Gastrocnemius medialis (tissue), 4 donors: ENCODE results near the gene RBFOX1. TPM values are rescaled to one million over a fixed set of nuclear protein-coding genes. Genes with fewer than 3 reads are reported as not detected.

ENCODE experiments used
- ATAC-seq, 2 donors: fragments of 150-250 bp; one replicate each; pipeline ENCODE4 v1.9.1; 2016
- DNase-seq, 2 donors: peaks; one replicate each; pipeline ENCODE4 v3.0.0-alpha.2; 2019
- H3K27ac ChIP-seq, 4 donors: fragments of 200-600 bp; sonication (generic); 1 replicate in 1 of 4; 2 replicates in 3 of 4; pipeline ENCODE4 v1.5.1; 2016 to 2018; ENCODE audit warnings: mild to moderate bottlenecking in 2 of 4, moderate library complexity in 1 of 4
- H3K27me3 ChIP-seq, 3 donors: fragments of 200-600 bp; sonication (generic) in 2 of 3; 1 replicate in 1 of 3; 2 replicates in 2 of 3; pipeline versions ENCODE4 v1.5.1 to v1.6.0; 2016 to 2019; ENCODE audit warnings: mild to moderate bottlenecking in 1 of 3, moderate library complexity in 1 of 3
- H3K36me3 ChIP-seq, 2 donors: fragments of 200-600 bp; sonication (generic) in 1 of 2; one replicate each; pipeline ENCODE4 v1.5.1; 2017 to 2018
- H3K4me1 ChIP-seq, 2 donors: fragments of 200-600 bp; sonication (generic) in 1 of 2; one replicate each; pipeline ENCODE4 v1.5.1; 2016 to 2017; ENCODE audit warnings: mild to moderate bottlenecking in 2 of 2
- H3K4me3 ChIP-seq, 4 donors: fragments of 200-600 bp; sonication (generic) in 3 of 4; 1 replicate in 1 of 4; 2 replicates in 3 of 4; pipeline ENCODE4 v1.5.1; 2016 to 2019; ENCODE audit warnings: mild to moderate bottlenecking in 2 of 4
- H3K9me3 ChIP-seq, 3 donors: fragments of 200-600 bp; sonication (generic) in 2 of 3; 1 replicate in 1 of 3; 2 replicates in 2 of 3; pipeline ENCODE4 v1.5.1; 2016 to 2019
- POLR2A ChIP-seq, 2 donors: fragments of 450-650 bp; IDR thresholded peaks; one replicate each; pipeline ENCODE4 v1.6.1; 2017; ENCODE audit warnings: antibody characterized with exemption in 2 of 2, mild to moderate bottlenecking in 2 of 2, moderate library complexity in 2 of 2
- in situ Hi-C, 4 donors: fragments of 200-750 bp; cut with MboI; loops; one replicate each; pipeline versions ENCODE4 v1.15.0 to v1.8.0; 2017; ENCODE audit warnings: low sequenced_read_pairs in 4 of 4
- intact Hi-C: fragments of 100-400 bp; cut with DNase I; formaldehyde crosslinking; loops from one replicate; pipeline ENCODE4 v1.15.1; 2023; ENCODE audit warnings: low total_unique reads
- total RNA-seq, 4 donors: library from RNA; depleted of rRNA; stranded (reverse); fragments of >200 nt; gene quantifications; one replicate each; pipeline versions ENCODE4 v1.1.0 to v1.2.3, GENCODE V29; 2016
- TF ChIP-seq, protein P1 (sequence below), 5 experiments: fragments of 450-650 bp in 3 of 5; fragments of 200-600 bp in 2 of 5; sonication (generic) in 2 of 5; IDR thresholded peaks in 4 of 5; conservative IDR thresholded peaks in 1 of 5; 1 replicate in 4 of 5; 2 replicates in 1 of 5; pipeline ENCODE4 v1.5.1; 2016 to 2019; ENCODE audit warnings: antibody characterized with exemption in 5 of 5, mild to moderate bottlenecking in 3 of 5, moderate library complexity in 3 of 5

RBFOX1 gene
- total RNA-seq, 4 donors from 2014 or later = 42.5 to 98.8 (median 58.6) TPM

DNA sequence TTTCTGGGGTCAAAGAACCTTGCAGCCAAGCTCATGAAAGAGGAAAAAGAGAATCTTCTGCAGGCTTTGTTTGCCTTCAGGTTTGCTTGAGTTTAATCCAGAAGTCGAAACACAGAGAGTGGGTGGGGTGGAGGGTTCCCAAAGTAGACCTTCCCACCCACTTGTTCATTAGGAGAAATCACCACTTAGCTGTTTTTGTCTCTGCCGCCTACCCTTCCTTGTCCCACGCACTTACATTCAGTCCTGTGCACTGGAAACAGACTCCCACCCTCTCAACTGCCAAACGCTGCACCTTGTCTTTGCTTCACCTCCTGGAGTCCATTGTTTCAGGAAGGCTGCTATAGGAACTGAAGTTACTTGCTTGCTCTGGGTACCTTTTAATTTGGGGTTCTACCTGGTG, 38.6 kb upstream of the RBFOX1 start:
- no peak for TF ChIP-seq POLR2A (IDR thresholded peaks at IDR 0.05)
- TF ChIP-seq, protein P1, sequence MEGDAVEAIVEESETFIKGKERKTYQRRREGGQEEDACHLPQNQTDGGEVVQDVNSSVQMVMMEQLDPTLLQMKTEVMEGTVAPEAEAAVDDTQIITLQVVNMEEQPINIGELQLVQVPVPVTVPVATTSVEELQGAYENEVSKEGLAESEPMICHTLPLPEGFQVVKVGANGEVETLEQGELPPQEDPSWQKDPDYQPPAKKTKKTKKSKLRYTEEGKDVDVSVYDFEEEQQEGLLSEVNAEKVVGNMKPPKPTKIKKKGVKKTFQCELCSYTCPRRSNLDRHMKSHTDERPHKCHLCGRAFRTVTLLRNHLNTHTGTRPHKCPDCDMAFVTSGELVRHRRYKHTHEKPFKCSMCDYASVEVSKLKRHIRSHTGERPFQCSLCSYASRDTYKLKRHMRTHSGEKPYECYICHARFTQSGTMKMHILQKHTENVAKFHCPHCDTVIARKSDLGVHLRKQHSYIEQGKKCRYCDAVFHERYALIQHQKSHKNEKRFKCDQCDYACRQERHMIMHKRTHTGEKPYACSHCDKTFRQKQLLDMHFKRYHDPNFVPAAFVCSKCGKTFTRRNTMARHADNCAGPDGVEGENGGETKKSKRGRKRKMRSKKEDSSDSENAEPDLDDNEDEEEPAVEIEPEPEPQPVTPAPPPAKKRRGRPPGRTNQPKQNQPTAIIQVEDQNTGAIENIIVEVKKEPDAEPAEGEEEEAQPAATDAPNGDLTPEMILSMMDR (IDR thresholded peaks at IDR 0.05 in 4 of 5, conservative IDR thresholded peaks at IDR 0.05 in 1 of 5) = no peak
- no peak for DNase-seq
- in situ Hi-C loops = no loop called here
- Histone ChIP-seq H3K9me3 (no peaks in the 10 kb centered on the region), H3K27me3 (no peaks in the 10 kb centered on the region), H3K4me1 (no peaks in the 10 kb centered on the region), H3K4me3 (no peak overlapping the region), H3K36me3 (no peaks in the 10 kb centered on the region), H3K27ac (no peak overlapping the region)
- ATAC-seq = no peak
- intact Hi-C loops = no loop called here

DNA sequence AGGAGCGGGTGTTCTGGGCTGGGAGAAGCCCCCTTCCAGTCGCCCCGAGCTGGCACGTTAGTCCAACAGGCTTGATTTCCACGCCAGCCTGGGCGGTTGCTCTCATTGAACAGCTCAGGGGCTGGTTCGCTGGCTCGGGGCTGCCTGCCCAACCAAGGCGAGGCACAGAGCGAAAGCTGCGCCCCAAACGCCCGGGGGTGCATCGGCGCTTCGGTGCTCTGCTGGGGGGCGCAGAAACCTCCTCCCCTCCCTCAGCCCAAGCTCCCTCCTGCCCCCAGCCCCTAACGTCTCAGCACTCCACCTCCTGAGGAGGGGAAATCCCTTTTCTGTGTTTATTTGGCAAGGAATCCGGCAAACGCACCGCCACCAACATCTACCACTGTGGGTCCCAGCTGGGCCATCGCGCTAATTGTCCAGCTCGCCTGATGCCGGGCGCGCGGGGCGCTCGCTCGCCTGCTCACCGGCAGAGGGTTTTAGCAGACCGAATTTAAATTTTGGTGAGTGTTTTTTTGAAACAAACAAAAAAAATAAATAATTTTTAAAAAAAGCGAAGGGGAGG, 29.5 kb upstream of the RBFOX1 start:
- Histone ChIP-seq H3K27me3 (peaks cover 4 to 11% (median 10%) of the 10 kb centered on the region in 3 donors), H3K27ac (peak overlapping the region in 1 of 4 donors; percentile 30), H3K36me3 (no peaks in the 10 kb centered on the region), H3K9me3 (no peaks in the 10 kb centered on the region), H3K4me1 (peaks cover 3 to 16% of the 10 kb centered on the region in 2 donors), H3K4me3 (peak overlapping the region; percentile 55 to 70 (median 58))
- DNase-seq = no peak
- peak; percentile 51 to 61 for ATAC-seq
- intact Hi-C loops = loop anchor here (2.0 kb wide), 1 partner anchor 30 kb away; no protein-coding TSS in a partner anchor
- in situ Hi-C loops = no loop called here
- TF ChIP-seq POLR2A (IDR thresholded peaks at IDR 0.05) = no peak
- TF ChIP-seq, protein P1 (IDR thresholded peaks at IDR 0.05 in 4 of 5, conservative IDR thresholded peaks at IDR 0.05 in 1 of 5) = peak in 2 of 5 experiments; percentile 34 to 44

DNA sequence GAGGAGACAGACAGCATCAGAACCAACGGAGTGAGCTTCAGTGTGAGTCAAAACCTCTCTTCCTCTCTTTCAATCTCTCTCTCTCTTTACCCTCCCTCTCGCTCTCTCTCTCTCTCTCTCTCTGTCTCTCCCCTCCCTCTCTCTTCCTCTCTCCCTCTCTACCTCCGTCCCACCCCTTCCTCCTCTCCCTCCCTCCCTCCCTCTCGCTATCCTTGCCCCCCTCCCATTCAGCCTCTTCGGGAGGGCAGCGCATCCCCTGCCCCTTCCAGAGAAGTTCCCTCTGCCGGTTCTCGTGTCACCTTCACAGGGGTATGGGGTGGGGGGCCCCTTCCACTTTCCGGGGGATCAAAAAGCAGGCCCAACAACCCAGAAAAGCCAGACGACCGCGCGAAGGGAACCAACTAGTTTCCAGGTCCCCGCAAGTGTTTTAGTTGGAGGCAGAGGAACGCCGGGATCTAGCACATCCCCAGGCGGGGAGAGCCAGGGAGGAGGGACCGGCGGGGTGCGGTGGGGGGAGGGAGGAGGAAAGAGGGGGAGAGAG, 28.9 kb upstream of the RBFOX1 start:
- Histone ChIP-seq H3K36me3 (no peaks in the 10 kb centered on the region), H3K9me3 (no peaks in the 10 kb centered on the region), H3K27me3 (peaks cover 4 to 11% (median 10%) of the 10 kb centered on the region in 3 donors), H3K4me1 (peaks cover 3 to 16% of the 10 kb centered on the region in 2 donors), H3K27ac (peak overlapping the region in 1 of 4 donors; percentile 30), H3K4me3 (peak overlapping the region; percentile 55 to 70 (median 58))
- ATAC-seq (peak; percentile 34 to 54), DNase-seq (no peak)
- in situ Hi-C loops (no loop called here), intact Hi-C loops (loop anchor here (2.0 kb wide), 1 partner anchor 31 kb away; no protein-coding TSS in a partner anchor)
- TF ChIP-seq, protein P1 (IDR thresholded peaks at IDR 0.05 in 4 of 5, conservative IDR thresholded peaks at IDR 0.05 in 1 of 5) = peak in 1 of 5 experiments; percentile 15
- TF ChIP-seq POLR2A (IDR thresholded peaks at IDR 0.05) = no peak

DNA sequence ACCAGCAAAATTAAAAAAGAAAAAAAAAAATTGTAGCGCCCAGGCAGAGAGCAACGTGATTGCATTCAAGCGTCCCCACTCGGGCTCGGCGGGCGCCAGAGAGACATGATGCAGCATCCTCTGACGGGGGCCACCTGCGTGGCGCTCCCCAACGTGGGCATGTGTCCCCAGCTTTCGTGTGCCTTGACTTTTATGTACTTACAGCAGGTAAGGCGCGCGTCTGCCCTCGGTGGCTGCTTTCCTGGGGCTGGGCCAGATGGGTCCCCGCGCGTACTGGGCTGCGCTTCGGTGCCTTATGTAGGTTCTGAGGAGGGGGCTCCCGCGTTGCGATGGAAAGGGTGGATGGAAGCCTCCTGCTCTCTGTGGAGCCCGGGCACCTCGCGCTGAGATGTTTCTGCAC, 28.4 kb upstream of the RBFOX1 start:
- no peak for TF ChIP-seq POLR2A (IDR thresholded peaks at IDR 0.05)
- TF ChIP-seq, protein P1 (IDR thresholded peaks at IDR 0.05 in 4 of 5, conservative IDR thresholded peaks at IDR 0.05 in 1 of 5) = no peak
- intact Hi-C loops = no loop called here
- peak overlapping the region; percentile 55 to 70 (median 58) for H3K4me3 ChIP-seq
- peaks cover 4 to 11% (median 10%) of the 10 kb centered on the region in 3 donors for H3K27me3 ChIP-seq
- peaks cover 3 to 16% of the 10 kb centered on the region in 2 donors for H3K4me1 ChIP-seq
- in situ Hi-C loops = no loop called here
- ATAC-seq (peak in 1 of 2 donors; percentile 20), DNase-seq (no peak)
- no peaks in the 10 kb centered on the region for H3K9me3 ChIP-seq
- H3K36me3 ChIP-seq = no peaks in the 10 kb centered on the region
- peak overlapping the region in 1 of 4 donors; percentile 30 for H3K27ac ChIP-seq
